ENCODE results near the gene LHFPL6.

LHFPL6 gene

GRCh38 chr13:39410096-39410901, 192.7 kb downstream of the LHFPL6 start:
- no peak for DNase-seq

GRCh38 chr13:39408512-39408911, 194.5 kb downstream of the LHFPL6 start:
- DNase-seq = no peak

- no peak for DNase-seq
Observed at GRCh38 chr13:39407786-39408185, 195.2 kb downstream of the LHFPL6 start.

GRCh38 chr13:39407138-39407537, 195.9 kb downstream of the LHFPL6 start:
- DNase-seq = no peak

GRCh38 chr13:39406688-39407087, 196.3 kb downstream of the LHFPL6 start:
- DNase-seq = no peak

GRCh38 chr13:39405596-39406205, 197.3 kb downstream of the LHFPL6 start:
- peak; percentile 64 for DNase-seq

- no peak for DNase-seq
Observed at GRCh38 chr13:39405107-39405506, 197.9 kb downstream of the LHFPL6 start.

GRCh38 chr13:39403106-39403505, 199.9 kb downstream of the LHFPL6 start:
- no peak for DNase-seq

GRCh38 chr13:39402221-39402970, 200.6 kb downstream of the LHFPL6 start:
- DNase-seq = no peak

GRCh38 chr13:39401756-39402155, 201.2 kb downstream of the LHFPL6 start:
- DNase-seq = no peak

GRCh38 chr13:39401046-39401705, 201.8 kb downstream of the LHFPL6 start:
- DNase-seq = no peak

- no peak for DNase-seq
Observed at GRCh38 chr13:39399102-39399501, 203.9 kb downstream of the LHFPL6 start.

- DNase-seq = no peak
Observed at GRCh38 chr13:39397896-39398265, 205.1 kb downstream of the LHFPL6 start.

- no peak for DNase-seq
Observed at GRCh38 chr13:39397226-39397895, 205.6 kb downstream of the LHFPL6 start.

GRCh38 chr13:39394796-39395678, 208.0 kb downstream of the LHFPL6 start:
- DNase-seq = no peak

GRCh38 chr13:39391761-39392160, 211.2 kb downstream of the LHFPL6 start:
- no peak for DNase-seq

- DNase-seq = no peak
Observed at GRCh38 chr13:39389013-39389412, 214.0 kb downstream of the LHFPL6 start.

- peak; percentile 53 for DNase-seq
Observed at GRCh38 chr13:39385621-39386231, 217.3 kb downstream of the LHFPL6 start.

- DNase-seq = no peak
Observed at GRCh38 chr13:39385154-39385553, 217.8 kb downstream of the LHFPL6 start.

GRCh38 chr13:39381456-39381855, 221.5 kb downstream of the LHFPL6 start:
- DNase-seq = no peak
